Neural progenitor cell (in vitro differentiated cells): ENCODE data around the gene AREL1. TPM values are rescaled to one million over a fixed set of nuclear protein-coding genes. Genes with fewer than 3 reads are reported as not detected.
A peak's percentile ranks its signal among the peaks of the same experiment; 100 is the strongest.

Experiments
- DNase-seq: peaks from one replicate; pipeline ENCODE4 v3.0.0-alpha.2; 2016; ENCODE audit warnings: low spot score
- H2AFZ ChIP-seq: fragments of 200-600 bp; sonication (generic); replicated peaks from 2 replicates; pipeline ENCODE4 v1.6.1; 2016; ENCODE audit warnings: antibody characterized with exemption
- H3F3A ChIP-seq: fragments of 200-600 bp; sonication (generic); 2 replicates; pipeline ENCODE4 v1.6.1; 2016; ENCODE audit warnings: antibody characterized with exemption, low read depth
- H3K27ac ChIP-seq: fragments of 200-600 bp; sonication (generic); 2 replicates; pipeline ENCODE4 v1.5.1; 2016; ENCODE audit warnings: mild to moderate bottlenecking
- H3K27me3 ChIP-seq: fragments of 200-600 bp; sonication (generic); 2 replicates; pipeline ENCODE4 v1.6.1; 2016; ENCODE audit warnings: mild to moderate bottlenecking, moderate library complexity
- H3K36me3 ChIP-seq: fragments of 200-600 bp; sonication (generic); 2 replicates; pipeline ENCODE4 v1.5.1; 2016
- H3K4me1 ChIP-seq: fragments of 200-600 bp; sonication (generic); 2 replicates; pipeline ENCODE4 v1.6.1; 2016; ENCODE audit warnings: mixed run types
- H3K4me2 ChIP-seq: fragments of 200-600 bp; sonication (generic); 2 replicates; pipeline ENCODE4 v1.6.1; 2016
- H3K4me3 ChIP-seq: fragments of 200-600 bp; sonication (generic); 2 replicates; pipeline ENCODE4 v1.5.1; 2016
- H3K79me2 ChIP-seq: fragments of 200-600 bp; sonication (generic); 2 replicates; pipeline ENCODE4 v1.6.1; 2016; ENCODE audit warnings: low read depth
- H3K9ac ChIP-seq: fragments of 200-600 bp; sonication (generic); 2 replicates; pipeline ENCODE4 v1.6.1; 2016
- H3K9me3 ChIP-seq: fragments of 200-600 bp; sonication (generic); 2 replicates; pipeline ENCODE4 v1.5.1; 2016; ENCODE audit warnings: low read depth
- H4K20me1 ChIP-seq: fragments of 200-600 bp; sonication (generic); 2 replicates; pipeline ENCODE4 v1.6.1; 2016; ENCODE audit warnings: low read depth
- H3K27ac Mint-ChIP-seq: 3 replicates; pipeline ENCODE4 v1.8.0; 2021; ENCODE audit warnings: mixed read lengths
- H3K27me3 Mint-ChIP-seq: 2 replicates; pipeline ENCODE4 v1.8.0; 2022; ENCODE audit warnings: low read depth, mild to moderate bottlenecking, inconsistent platforms, moderate library complexity, mixed read lengths; ENCODE audit not compliant: insufficient read depth
- H3K36me3 Mint-ChIP-seq: 3 replicates; pipeline ENCODE4 v1.8.0; 2021; ENCODE audit warnings: mixed read lengths
- H3K4me1 Mint-ChIP-seq: 3 replicates; pipeline ENCODE4 v1.8.0; 2021; ENCODE audit warnings: mixed read lengths
- H3K4me3 Mint-ChIP-seq: 3 replicates; pipeline ENCODE4 v1.8.0; 2021; ENCODE audit warnings: mild to moderate bottlenecking, moderate library complexity, mixed read lengths
- H3K9me3 Mint-ChIP-seq: 3 replicates; pipeline ENCODE4 v1.8.0; 2020; ENCODE audit warnings: mixed read lengths
- EZH2 ChIP-seq: fragments of 200-600 bp; sonication (generic); IDR thresholded peaks from 2 replicates; pipeline ENCODE4 v1.6.1; 2017; ENCODE audit warnings: antibody characterized with exemption, mild to moderate bottlenecking, moderate library complexity
- EZH2phosphoT487 ChIP-seq: fragments of 200-600 bp; sonication (generic); IDR thresholded peaks from 2 replicates; pipeline ENCODE4 v1.6.1; 2017; ENCODE audit warnings: antibody characterized with exemption
- total RNA-seq: library from RNA; depleted of rRNA; stranded (reverse); fragments of >200 nt; gene quantifications from 2 replicates; pipeline ENCODE4 v1.2.3, GENCODE V29; 2015; ENCODE audit warnings: low replicate concordance
- TF ChIP-seq, protein P1 (sequence below): fragments of 200-600 bp; sonication (generic); IDR thresholded peaks from 2 replicates; pipeline ENCODE4 v1.5.1; 2017; ENCODE audit warnings: antibody characterized with exemption, mild to moderate bottlenecking

The AREL1 gene
- total RNA-seq, 1 donor from 2014 or later = 25.2 TPM

DNA sequence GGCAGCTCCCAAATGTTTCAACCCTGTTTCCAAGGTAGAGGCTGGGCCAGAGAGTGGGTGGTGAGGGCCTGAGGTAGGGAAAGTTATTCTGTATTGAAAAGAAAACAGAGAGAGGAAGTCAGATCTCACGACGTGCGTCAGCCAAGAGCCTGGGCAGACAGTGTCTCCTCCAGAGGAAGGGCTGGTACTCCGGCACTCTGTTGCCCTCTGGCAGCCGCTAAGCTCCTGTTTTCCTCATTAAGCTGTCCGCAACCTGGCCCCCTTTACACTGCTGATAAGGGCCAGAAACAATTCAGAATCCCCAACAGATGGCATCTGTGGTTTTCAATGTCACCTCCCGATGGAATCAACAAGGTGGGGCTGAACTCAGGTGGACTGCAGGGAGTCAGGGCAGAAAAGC lies 74.8 kb downstream of the AREL1 start:
- H3K27me3 ChIP-seq = no peaks in the 10 kb centered on the region
- Mint-ChIP-seq H3K27me3 (no peaks in the 10 kb centered on the region), H3K9me3 (no peaks in the 10 kb centered on the region), H3K27ac (peak overlapping the region; percentile 6), H3K4me3 (no peak overlapping the region), H3K36me3 (no peaks in the 10 kb centered on the region), H3K4me1 (peaks cover 26% of the 10 kb centered on the region)
- H3K4me3 ChIP-seq = no peak overlapping the region
- no peak overlapping the region for H3K9ac ChIP-seq
- no peaks in the 10 kb centered on the region for H3K79me2 ChIP-seq
- TF ChIP-seq EZH2phosphoT487 (no peak), EZH2 (no peak)
- TF ChIP-seq, protein P1, sequence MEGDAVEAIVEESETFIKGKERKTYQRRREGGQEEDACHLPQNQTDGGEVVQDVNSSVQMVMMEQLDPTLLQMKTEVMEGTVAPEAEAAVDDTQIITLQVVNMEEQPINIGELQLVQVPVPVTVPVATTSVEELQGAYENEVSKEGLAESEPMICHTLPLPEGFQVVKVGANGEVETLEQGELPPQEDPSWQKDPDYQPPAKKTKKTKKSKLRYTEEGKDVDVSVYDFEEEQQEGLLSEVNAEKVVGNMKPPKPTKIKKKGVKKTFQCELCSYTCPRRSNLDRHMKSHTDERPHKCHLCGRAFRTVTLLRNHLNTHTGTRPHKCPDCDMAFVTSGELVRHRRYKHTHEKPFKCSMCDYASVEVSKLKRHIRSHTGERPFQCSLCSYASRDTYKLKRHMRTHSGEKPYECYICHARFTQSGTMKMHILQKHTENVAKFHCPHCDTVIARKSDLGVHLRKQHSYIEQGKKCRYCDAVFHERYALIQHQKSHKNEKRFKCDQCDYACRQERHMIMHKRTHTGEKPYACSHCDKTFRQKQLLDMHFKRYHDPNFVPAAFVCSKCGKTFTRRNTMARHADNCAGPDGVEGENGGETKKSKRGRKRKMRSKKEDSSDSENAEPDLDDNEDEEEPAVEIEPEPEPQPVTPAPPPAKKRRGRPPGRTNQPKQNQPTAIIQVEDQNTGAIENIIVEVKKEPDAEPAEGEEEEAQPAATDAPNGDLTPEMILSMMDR = no peak
- no peak for DNase-seq
- H3K36me3 ChIP-seq = no peaks in the 10 kb centered on the region
- no peaks in the 10 kb centered on the region for H3F3A ChIP-seq
- H3K4me2 ChIP-seq = no peak overlapping the region
- no peaks in the 10 kb centered on the region for H4K20me1 ChIP-seq
- H3K4me1 ChIP-seq = peaks cover 21% of the 10 kb centered on the region
- H2AFZ ChIP-seq = no peak overlapping the region
- no peaks in the 10 kb centered on the region for H3K9me3 ChIP-seq
- no peak overlapping the region for H3K27ac ChIP-seq

DNA sequence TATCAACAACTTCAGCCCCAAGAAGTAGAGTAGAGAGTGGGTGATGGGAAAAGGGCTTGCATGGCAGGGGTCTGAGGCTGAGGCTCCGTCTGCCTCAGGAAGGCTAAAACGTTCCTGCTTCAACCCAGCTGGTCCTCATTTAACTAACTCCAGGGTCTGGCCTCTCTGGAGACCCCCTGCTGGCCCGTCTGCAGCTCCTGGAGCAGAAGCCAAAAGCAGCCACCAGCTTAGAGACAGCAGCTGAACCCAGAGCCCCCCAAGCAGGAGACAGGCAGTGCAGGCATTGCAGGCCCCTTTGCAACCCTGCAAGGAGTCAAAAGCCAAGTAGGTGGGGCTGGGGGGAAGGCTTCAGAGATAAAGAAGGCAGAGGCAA lies 75.7 kb downstream of the AREL1 start:
- Histone ChIP-seq H3K9ac (no peak overlapping the region), H4K20me1 (no peaks in the 10 kb centered on the region), H3F3A (no peaks in the 10 kb centered on the region), H2AFZ (no peak overlapping the region), H3K9me3 (no peaks in the 10 kb centered on the region), H3K27ac (no peak overlapping the region), H3K4me1 (peaks cover 21% of the 10 kb centered on the region), H3K79me2 (no peaks in the 10 kb centered on the region), H3K27me3 (no peaks in the 10 kb centered on the region), H3K36me3 (no peaks in the 10 kb centered on the region), H3K4me3 (no peak overlapping the region), H3K4me2 (peak overlapping the region; percentile 47)
- H3K4me3 Mint-ChIP-seq = no peak overlapping the region
- no peak for TF ChIP-seq EZH2
- TF ChIP-seq, protein P1 = no peak
- no peak for TF ChIP-seq EZH2phosphoT487
- DNase-seq = peak; percentile 28
- H3K27me3 Mint-ChIP-seq = no peaks in the 10 kb centered on the region
- H3K4me1 Mint-ChIP-seq = peaks cover 30% of the 10 kb centered on the region
- H3K9me3 Mint-ChIP-seq = no peaks in the 10 kb centered on the region
- H3K27ac Mint-ChIP-seq = no peak overlapping the region
- H3K36me3 Mint-ChIP-seq = no peaks in the 10 kb centered on the region

DNA sequence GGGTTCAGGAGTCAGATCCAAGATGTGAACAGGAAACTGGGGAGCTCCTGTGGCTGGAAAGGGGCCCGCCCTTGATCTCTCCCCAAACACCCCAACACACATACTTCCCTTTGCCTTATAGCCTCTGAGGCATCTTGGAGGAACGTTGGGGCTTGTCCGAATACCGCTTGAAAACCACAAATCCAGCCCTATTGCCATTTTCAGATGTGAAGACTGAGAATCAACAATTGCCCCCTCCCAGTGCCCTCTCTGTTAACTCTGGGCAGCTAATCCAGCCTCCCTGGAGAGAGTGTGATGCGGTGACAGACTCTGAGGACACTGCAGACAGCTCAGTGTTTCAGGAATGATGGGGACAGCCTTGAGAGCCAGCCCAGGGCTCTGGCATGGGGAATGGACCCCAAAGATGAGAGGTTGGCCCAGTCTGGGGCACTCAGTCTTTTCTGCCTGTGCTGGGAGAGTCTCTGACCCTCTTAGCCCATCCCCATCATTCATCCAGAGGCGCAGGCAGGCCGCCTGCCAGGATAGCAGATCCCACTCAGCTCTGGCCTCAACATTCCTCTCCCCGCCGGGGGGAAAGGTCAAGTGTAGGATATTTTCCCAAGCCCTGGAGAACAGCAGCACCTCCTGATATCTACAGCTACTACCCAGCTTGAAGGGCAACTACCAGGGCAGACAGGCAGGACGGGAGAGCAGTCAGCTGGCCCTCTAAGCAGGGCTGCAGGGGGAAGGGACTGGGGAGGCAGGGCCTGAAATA lies 76.3 kb downstream of the AREL1 start:
- Mint-ChIP-seq H3K4me1 (peaks cover 33% of the 10 kb centered on the region), H3K9me3 (no peaks in the 10 kb centered on the region), H3K36me3 (no peaks in the 10 kb centered on the region), H3K27ac (no peak overlapping the region), H3K4me3 (no peak overlapping the region), H3K27me3 (no peaks in the 10 kb centered on the region)
- H3K9ac ChIP-seq = no peak overlapping the region
- no peaks in the 10 kb centered on the region for H3K27me3 ChIP-seq
- peak overlapping the region; percentile 47 for H3K4me2 ChIP-seq
- H3K27ac ChIP-seq = no peak overlapping the region
- no peak overlapping the region for H3K4me3 ChIP-seq
- TF ChIP-seq, protein P1 = no peak
- no peak for TF ChIP-seq EZH2phosphoT487
- no peaks in the 10 kb centered on the region for H3F3A ChIP-seq
- no peaks in the 10 kb centered on the region for H3K36me3 ChIP-seq
- no peaks in the 10 kb centered on the region for H3K9me3 ChIP-seq
- no peaks in the 10 kb centered on the region for H4K20me1 ChIP-seq
- DNase-seq = no peak
- H3K79me2 ChIP-seq = no peaks in the 10 kb centered on the region
- H3K4me1 ChIP-seq = peaks cover 27% of the 10 kb centered on the region
- no peak overlapping the region for H2AFZ ChIP-seq
